ENCODE data around the gene FOXN4. TPM values are rescaled to one million over a fixed set of nuclear protein-coding genes. Genes with fewer than 3 reads are reported as not detected.

Gene FOXN4
- total RNA-seq, 1 experiment from 2014 or later: 0.52 TPM

DNA sequence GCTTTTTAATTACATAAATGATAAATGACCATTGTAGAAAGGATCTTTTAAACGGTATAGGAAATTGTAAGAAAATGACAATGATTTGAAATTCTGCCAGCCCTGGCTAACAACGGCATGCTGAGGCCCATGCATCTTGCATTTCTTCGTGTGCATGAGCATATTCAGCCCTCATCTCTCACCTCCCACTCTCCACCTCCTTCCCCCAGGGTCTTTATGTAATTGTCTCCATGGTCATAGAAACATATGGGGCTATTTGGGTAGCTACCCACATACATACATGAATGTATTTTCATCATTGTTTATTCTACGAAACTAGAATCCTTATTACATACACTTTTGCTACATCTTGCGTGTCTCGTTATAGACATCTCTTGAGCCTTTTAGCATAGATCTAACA lies 43.1 kb upstream of the FOXN4 start:
- H2AFZ ChIP-seq (ENCODE audit: low read depth, low read length, poor library complexity, severe bottlenecking): no peak overlapping the region
- RAD21 ChIA-PET (ENCODE audit: low non-redundant PET in 1 of 2, low total read pairs in 2 of 2, uncharacterized antibody in 2 of 2, unreplicated experiment in 2 of 2): no interaction called here
- POLR2A ChIA-PET: no interaction called here
- no peaks in the 10 kb centered on the region for H3K36me3 ChIP-seq (ENCODE audit: control insufficient read depth in 1 of 2, insufficient read depth in 2 of 2, low read length in 2 of 2)
- H3K4me2 ChIP-seq (ENCODE audit: low read length): no peak overlapping the region
- peaks cover 4 to 9% of the 10 kb centered on the region in 2 experiments; a peak in 3 of 4 replicates for H3K4me1 ChIP-seq (ENCODE audit: control insufficient read depth in 1 of 2, insufficient read depth in 2 of 2, low read length in 2 of 2)
- H3K27ac ChIP-seq (ENCODE audit: low read depth, low read length): no peak overlapping the region
- BruUV-seq (replicated peaks): no TSS peak
- no peaks in the 10 kb centered on the region for H3K79me2 ChIP-seq (ENCODE audit: insufficient read depth, low read length)
- no peak overlapping the region for H3K4me3 ChIP-seq (replicated peaks in 1 of 2; ENCODE audit: low read depth in 1 of 2, low read length in 2 of 2)
- H3K9me3 ChIP-seq (ENCODE audit: control insufficient read depth in 1 of 2, insufficient read depth in 1 of 2, low read depth in 1 of 2, low read length in 2 of 2): no peaks in the 10 kb centered on the region
- H4K20me1 ChIP-seq (ENCODE audit: insufficient read depth): no peaks in the 10 kb centered on the region
- DNase-seq (ENCODE audit: low read depth, low spot score) (no peak), ATAC-seq (no peak)
- intact Hi-C loops (cut with micrococcal nuclease): no loop called here
- TF ChIP-seq EGR1 (IDR thresholded peaks at IDR 0.05; ENCODE audit: low read depth) (no peak), ZBTB33 (IDR thresholded peaks at IDR 0.05; ENCODE audit: extremely low read depth, insufficient replicate concordance, low read length) (no peak), POLR2A (IDR thresholded peaks at IDR 0.05; ENCODE audit: borderline replicate concordance, extremely low read depth, insufficient read depth, insufficient read length) (no peak), POLR2AphosphoS5 (IDR thresholded peaks at IDR 0.05; ENCODE audit: low read depth, low read length) (no peak), CBX3 (IDR thresholded peaks at IDR 0.05; ENCODE audit: low read depth) (no peak), EZH2phosphoT487 (IDR thresholded peaks at IDR 0.05; ENCODE audit: borderline replicate concordance) (no peak), JUND (IDR thresholded peaks at IDR 0.05) (no peak), CEBPB (IDR thresholded peaks at IDR 0.05; ENCODE audit: low read depth) (no peak), ELF1 (IDR thresholded peaks at IDR 0.05; ENCODE audit: borderline replicate concordance, low read depth) (no peak), SIN3A (IDR thresholded peaks at IDR 0.05; ENCODE audit: low read depth) (no peak), ATF3 (IDR thresholded peaks at IDR 0.05) (no peak), ZFX (IDR thresholded peaks at IDR 0.05) (no peak), REST (IDR thresholded peaks at IDR 0.05; ENCODE audit: low read depth) (no peak), TCF7L2 (IDR thresholded peaks at IDR 0.05; ENCODE audit: borderline replicate concordance, extremely low read depth, insufficient read depth, insufficient read length) (no peak), CTCF (IDR thresholded peaks at IDR 0.05 in 2 of 3, conservative IDR thresholded peaks at IDR 0.05 in 1 of 3; ENCODE audit: borderline replicate concordance in 1 of 3, insufficient read depth in 1 of 3, low read depth in 2 of 3, low read length in 2 of 3) (no peak), FOSL1 (IDR thresholded peaks at IDR 0.05; ENCODE audit: low read depth) (no peak)
- TF ChIP-seq, protein P1, sequence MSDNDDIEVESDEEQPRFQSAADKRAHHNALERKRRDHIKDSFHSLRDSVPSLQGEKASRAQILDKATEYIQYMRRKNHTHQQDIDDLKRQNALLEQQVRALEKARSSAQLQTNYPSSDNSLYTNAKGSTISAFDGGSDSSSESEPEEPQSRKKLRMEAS (IDR thresholded peaks at IDR 0.05): no peak
- H3K27me3 ChIP-seq (ENCODE audit: insufficient read depth, low read length): no peaks in the 10 kb centered on the region
- no peaks in the 10 kb centered on the region for H3K9me2 ChIP-seq (ENCODE audit: insufficient read depth)
- CTCF ChIA-PET: no interaction called here
- H3K9ac ChIP-seq (ENCODE audit: low read length): no peak overlapping the region

All from HCT116 (cell line).